GM19467 (cell line): ENCODE results near the gene FOSL1.
"Not testable (repeated sequence)": the region's sequence is repeated elsewhere in the genome, so short reads cannot be mapped to it uniquely, and the experiment has no call there.

Source experiments
- ATAC-seq: cut with Tn5 transposase; IDR thresholded peaks from one replicate; pipeline ENCODE4 v1.9.1; 2021; ENCODE audit warnings: mild to moderate bottlenecking, moderate library complexity; ENCODE audit not compliant: unreplicated experiment

FOSL1 gene

DNA sequence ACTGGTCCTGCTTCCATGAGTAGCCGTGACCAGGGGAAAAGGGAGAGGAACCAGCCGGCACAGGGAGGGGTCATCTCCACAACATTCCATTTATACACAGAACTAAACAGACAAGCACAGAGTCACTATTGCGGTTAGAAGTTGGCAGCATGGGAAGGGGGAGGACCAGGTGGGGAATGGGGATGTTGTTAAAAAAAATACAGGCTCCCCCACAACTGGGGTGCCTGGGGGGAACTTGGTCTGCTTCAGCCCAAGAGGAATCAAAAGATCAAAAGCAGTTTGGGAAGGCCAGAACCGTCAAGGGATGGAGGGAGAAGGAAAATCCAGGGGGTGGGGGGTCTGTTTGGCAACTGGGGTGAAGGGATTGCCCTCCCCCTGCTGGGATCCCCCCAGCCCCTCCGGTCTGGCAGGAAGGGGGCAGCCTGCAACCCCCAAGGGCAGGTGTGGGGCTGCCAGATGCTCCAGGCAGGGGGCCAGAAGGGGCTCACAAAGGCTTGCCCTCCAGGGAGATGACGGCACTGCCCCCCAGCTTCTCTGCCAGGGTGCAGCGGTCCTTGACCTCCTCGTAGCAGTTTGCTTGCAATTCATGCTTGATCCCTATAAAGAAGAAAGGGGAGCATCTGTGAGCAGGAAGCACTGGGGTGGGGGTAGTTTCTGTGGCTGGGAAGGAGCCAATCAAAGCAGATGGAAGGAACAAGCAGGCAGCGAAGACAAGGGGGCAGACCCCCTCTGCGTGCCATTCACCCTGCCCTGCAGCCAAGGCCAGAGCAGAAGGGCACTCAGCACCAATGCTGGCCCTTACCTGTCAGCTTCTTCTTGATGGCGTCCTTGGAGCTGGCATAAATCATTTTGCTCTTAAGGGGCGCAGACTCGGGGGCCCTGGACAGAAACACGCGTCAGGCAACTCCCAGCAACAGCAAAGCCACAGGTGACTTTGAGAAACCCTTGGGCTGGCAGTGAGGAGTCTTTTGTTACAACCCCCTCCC, 45.0 kb downstream of the FOSL1 start:
- no peak for ATAC-seq

DNA sequence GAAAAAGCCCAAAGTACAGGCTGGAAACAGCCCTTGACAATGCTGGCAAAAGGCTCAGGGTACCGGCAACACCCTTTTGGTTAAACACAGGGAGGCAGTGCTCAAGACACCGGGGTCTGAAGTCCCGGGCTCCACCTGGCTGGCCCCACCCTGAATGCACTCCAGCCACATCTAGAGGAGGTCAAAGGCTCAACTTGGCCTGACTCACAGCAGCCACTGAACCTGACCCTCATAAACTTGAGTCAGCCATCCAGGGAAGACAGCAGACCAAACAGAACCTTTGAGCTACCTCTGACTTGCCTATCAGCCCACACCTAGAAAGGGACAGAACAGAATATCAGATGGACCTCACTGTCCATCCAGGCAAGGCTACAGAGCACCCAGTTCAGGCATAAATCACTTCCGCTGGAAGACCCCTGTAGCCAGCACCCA, 46.0 kb downstream of the FOSL1 start:
- no peak for ATAC-seq

DNA sequence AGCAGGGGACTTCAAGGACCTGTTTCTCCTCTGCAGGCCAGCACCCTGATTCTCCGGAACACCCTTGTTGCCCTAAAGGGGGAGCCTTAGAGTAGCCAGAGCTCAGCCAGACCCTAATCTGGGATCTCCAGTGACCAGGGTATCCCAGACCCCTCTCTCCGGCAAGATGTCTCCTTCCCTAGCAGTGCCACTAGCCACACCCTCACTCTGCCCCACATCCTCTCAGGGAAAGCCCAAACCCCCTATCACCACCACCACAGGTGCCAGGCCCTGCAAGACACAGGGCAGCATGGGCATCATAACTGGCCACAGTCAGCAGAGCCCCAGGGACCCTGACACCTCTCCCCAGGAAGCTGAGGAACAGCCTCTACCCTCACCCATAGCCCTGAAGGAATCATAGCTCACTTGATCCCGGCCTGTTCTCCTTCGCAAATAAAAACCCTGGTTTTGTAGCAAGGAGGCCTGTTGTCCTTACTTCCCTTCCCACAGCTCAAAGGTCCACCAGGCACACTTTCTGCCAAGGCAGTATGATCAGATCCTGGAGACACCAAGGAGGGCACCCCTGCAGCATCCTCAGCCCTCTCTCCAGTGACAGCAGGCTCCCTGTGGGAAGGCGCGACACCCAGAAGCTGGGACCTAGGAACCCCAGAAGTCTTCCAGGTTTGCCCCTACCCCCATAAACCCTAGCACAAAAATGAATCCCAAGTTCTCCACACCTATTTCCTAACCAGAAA, 46.8 kb downstream of the FOSL1 start:
- no peak for ATAC-seq

DNA sequence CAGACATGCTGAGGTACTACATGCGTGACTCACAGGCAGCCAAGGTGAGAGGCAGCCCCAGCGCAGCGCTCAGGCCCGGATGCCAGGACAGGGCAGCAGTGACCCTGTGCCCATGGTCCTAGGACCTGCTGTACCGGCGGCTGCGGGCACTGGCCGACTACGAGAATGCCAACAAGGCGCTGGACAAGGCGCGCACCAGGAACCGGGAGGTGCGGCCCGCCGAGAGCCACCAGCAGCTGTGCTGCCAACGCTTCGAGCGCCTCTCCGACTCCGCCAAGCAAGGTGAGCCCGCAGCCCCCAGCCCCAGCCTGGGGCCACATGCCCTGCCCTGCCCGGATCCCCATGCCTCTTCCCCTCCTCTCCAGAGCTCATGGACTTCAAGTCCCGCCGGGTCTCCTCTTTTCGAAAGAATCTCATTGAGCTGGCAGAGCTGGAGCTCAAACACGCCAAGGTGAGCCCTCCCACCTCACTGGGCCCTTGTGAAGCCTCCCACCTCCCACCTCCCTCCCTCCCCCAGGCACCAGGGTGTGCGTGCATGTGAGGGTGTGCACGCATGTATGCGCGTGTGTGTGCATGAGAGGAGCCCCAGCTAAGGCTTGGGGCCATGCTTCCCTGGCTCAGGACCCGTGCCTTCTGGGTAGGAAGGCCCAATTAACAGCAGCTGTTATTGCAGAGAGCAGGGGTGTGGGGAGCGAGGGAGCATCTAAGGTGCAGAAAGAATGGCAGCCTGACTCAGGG, 47.5 kb downstream of the FOSL1 start:
- no peak for ATAC-seq

DNA sequence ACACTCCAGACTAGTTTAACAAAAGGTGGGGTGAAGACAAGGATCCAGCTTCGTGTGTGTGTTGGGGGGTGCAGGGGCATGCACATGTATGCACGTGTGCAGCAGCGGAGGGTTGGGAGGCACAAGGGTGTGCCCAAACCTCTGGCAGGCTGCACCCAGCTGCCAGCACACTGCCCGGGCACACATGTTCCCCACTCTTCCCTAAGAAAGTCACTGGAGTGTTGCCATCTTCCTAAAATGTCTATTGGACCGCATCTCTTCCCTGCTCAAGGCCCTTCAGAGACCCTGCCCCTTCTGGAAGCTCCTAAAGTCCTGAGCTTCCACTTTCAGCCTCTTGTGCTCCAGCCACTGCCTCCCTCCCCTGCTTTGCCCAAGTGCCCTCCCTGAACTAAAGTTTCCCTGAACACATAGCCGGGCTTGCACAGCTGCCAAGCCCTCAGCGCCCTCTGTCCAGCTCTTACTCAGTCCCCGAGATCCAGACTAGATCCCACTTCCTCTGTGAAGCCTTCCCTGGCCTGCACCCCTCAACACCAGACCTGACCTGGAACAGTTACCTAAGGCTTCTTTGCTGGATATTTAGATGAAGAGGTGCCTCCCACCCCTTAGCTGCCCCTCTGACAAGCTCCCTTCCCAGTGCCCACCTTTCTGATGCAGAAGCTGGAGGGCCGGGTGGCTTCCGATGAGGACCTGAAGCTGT, 48.2 kb downstream of the FOSL1 start:
- ATAC-seq, result no peak

DNA sequence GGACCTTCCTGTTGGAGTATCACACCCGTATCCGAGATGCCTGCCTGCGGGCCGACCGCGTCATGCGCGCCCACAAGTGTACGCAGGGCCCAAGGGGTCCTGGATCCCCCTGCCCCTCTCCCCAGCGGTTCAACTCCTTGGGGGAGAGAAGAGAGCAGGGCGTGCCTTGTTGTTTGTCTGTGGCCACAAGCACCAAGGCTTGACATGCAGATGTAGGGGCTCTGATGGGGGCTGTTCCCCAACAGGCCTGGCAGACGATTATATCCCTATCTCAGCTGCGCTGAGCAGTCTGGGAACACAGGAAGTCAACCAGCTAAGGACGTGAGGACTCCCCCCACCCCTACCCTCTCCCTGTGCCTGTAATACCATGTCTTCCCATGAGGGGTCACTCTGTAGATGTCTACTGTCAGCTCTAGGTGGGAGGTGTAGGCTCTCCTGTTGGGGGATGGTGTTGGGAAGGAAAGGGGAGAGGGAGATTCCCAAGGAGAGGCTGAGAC, 49.1 kb downstream of the FOSL1 start:
- no peak for ATAC-seq

DNA sequence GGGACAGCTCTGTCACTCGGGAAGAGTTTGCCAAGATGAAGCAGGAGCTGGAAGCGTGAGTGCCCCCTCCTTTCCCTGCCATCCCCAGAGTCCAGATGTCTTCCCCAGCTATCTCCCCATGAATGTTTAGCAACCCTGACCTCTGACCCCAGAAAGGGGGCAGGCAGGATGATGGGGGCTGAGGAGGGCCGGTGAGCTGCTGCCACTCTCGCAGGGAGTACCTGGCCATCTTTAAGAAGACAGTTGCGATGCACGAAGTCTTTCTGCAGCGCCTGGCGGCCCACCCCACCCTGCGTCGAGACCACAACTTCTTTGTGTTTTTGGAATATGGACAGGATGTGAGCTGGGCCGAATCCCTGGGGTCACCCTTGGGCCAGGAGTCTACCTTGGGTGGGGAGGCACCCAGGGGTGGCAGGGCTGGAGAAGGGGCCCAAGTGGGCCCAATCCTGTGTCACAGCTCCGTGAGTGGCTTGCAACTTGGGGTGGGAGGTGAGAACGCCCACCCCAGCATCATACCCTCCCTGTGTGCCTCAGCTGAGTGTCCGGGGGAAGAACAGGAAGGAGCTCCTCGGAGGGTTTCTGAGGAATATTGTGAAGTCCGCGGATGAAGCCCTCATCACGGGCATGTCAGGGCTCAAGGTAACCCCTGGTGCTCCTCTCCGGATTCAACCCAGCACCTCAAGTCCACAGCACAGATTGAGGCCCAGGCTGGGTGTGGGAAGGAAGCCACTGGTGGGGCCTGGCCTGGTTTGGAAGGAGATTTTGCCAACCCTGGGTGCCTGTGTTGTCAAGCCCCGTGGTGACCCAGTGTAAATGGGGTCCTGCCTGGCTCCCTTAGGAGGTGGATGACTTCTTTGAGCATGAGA, 49.7 kb downstream of the FOSL1 start:
- no peak for ATAC-seq

DNA sequence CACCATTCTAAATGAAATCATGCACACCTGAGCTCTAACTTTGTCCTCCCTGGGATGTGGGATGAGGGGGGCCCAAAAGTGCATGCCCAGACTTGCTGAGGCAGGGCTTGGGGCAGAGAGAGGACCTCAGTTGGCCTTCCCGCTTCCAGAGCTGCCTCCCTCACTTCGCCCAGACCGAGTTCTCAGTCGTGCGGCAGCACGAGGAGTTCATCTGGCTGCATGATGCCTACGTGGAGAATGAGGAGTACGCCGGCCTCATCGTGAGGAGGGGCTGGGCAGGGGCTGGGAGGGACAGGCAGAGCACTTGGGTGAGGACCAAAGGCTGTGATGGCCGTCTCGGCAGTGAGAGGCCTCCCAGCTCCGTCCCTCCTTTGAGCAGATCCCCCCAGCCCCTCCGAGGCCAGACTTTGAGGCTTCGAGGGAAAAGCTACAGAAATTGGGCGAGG, 50.4 kb downstream of the FOSL1 start:
- no peak for ATAC-seq

DNA sequence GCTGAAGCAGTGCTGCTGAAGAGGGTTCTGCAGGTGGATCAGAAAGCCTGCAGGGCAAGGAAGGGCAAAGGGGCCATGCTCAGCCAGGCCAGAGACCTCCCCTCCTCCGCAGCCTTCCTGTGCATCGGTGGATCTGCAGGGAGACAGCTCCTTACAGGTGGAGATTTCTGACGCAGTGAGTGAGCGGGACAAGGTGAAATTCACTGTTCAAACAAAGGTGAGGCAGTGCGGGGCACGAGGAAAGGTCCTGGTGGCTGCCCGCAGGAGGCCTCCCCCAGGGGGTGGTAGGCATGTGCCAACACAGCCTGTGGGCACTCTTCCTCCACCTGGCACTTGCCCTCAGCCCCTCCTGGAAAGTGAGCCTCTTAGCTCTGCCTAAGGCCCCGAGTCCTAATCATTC, 50.8 kb downstream of the FOSL1 start:
- ATAC-seq, result no peak

DNA sequence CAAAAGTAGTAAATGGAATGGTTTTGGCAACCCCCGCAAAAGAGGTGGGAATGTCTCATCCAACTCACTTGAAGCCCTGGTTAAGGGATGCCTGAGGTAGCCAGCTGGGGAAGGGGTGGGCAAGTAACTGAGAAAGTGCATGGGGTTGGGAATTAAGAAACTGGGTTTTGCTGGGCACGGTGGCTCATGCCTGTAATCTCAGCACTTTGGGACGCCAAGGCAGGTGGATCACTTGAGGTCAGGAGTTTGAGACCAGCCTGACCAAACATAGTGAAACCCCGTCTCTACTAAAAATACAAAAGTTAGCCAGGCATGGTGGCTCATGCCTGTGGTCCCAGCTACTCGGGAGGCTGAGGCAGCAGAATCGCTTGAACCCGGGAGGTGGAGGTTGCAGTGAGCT, 51.5 kb downstream of the FOSL1 start:
- not testable (repeated sequence) for ATAC-seq

DNA sequence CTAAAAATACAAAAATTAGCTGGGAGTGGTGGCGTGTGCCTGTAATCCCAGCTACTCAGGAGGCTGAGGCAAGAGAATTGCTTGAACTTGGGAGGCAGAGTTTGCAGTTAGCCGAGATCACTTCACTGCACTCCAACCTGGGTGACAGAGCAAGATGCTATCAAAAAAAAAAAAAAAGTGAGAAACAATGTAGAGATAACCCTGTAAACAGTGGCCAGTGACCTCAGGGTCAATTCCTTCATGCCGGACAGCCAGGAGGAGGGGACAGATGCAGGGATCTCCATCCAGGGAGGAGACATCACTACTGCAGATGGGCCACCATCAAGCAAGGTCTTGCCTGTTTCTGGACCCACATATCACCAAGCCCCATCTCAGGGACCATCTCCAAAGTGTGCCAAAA, 52.4 kb downstream of the FOSL1 start:
- no peak for ATAC-seq

DNA sequence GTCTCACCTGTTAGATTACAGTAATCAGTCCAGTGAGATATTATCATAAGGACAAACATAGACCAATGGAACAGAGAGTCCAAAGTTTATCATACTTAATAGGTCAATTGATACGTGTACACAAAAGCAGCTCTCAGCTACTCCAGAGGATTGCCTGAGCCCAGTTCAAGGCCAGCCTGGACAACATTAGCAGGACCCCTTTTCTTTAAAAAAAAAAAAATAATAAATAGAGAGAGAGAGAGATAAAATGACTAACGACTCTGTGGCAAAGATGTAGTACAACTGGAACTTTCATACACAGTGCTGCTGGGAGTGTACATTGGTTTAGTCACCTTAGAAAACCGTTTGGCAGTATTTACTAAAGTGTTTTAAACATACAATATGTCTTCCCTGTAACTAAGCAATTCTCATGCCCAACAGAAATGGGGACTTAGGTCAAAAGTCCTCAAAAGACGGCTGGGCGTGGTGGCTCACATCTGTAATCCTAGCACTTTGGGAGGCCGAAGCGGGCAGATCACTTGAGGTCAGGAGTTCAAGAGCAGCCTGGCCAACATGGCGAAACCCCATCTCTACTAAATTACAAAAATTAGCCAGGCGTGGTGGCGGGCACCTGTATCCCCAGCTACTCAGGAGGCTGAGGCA, 55.8 kb downstream of the FOSL1 start:
- ATAC-seq, result no peak

DNA sequence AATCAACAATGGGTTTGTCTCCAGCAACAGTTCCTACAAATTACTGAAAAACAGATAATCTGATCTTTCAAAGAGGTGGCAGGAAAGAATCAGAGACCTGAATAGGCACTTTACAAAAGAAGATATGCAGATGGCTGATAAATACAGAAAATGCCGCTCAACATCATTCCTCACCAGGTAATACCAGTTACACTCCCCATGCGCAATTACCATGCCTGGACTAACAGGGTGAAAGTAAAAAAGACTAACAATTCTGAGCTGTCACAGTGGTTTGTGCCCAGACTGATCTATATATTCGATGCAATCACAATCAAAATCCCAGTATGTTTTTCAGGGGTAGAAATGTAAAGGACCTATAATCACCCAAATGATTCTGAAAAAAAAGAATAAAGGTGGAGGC, 56.4 kb downstream of the FOSL1 start:
- ATAC-seq, result no peak

DNA sequence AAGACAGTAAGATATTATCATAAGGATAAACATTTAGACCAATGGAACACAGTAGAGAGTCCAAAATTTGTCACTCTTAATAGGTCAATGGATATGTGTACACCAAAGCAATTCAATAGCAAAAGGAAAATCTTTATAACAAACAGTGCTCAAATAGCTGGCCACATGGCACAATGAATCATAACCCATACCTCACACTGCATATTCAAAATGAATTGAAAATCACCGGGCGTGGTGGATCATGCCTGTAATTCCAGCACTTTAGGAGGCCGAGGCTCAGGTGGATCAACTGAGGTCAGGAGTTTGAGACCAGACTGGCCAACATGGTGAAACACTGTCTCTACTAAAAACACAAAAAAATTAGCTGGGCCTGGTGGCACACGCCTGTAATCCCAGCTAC, 58.0 kb downstream of the FOSL1 start:
- no peak for ATAC-seq
